Measurements from ENCODE around the gene CAMLG. TPM values are rescaled to one million over a fixed set of nuclear protein-coding genes. Genes with fewer than 3 reads are reported as not detected.

Gene CAMLG
- total and polyA plus RNA-seq, 2 of the 13 experiments (the other 11 are each of a cell fraction or from before 2014, with no cell fraction given) = 14.2 to 19.8 TPM

GRCh38 chr5:134738133-134738962 is at the start of gene CAMLG (continued):
- no peak for TF ChIP-seq MZF1 (CRISPR knock-in tag; IDR thresholded peaks at IDR 0.05; ENCODE audit: borderline replicate concordance)
- peak; percentile 81 for TF ChIP-seq POLR2G (IDR thresholded peaks at IDR 0.05; ENCODE audit: low read depth, low read length)
- TF ChIP-seq ELF4 (CRISPR knock-in tag; IDR thresholded peaks at IDR 0.05; ENCODE audit: borderline replicate concordance) = no peak
- no peak for TF ChIP-seq FLYWCH1 (CRISPR knock-in tag; IDR thresholded peaks at IDR 0.05)
- no peak for TF ChIP-seq BCLAF1 (IDR thresholded peaks at IDR 0.05)
- no peak for TF ChIP-seq NFE2 (CRISPR knock-in tag; IDR thresholded peaks at IDR 0.05)
- TF ChIP-seq MLXIP (CRISPR knock-in tag; IDR thresholded peaks at IDR 0.05; ENCODE audit: borderline replicate concordance) = no peak
- TF ChIP-seq ELF3 (CRISPR knock-in tag; IDR thresholded peaks at IDR 0.05) = peak; percentile 82
- TF ChIP-seq, protein P1, sequence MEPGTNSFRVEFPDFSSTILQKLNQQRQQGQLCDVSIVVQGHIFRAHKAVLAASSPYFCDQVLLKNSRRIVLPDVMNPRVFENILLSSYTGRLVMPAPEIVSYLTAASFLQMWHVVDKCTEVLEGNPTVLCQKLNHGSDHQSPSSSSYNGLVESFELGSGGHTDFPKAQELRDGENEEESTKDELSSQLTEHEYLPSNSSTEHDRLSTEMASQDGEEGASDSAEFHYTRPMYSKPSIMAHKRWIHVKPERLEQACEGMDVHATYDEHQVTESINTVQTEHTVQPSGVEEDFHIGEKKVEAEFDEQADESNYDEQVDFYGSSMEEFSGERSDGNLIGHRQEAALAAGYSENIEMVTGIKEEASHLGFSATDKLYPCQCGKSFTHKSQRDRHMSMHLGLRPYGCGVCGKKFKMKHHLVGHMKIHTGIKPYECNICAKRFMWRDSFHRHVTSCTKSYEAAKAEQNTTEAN (CRISPR knock-in tag; conservative IDR thresholded peaks at IDR 0.05) = peak; percentile 54; the same call in 1 of the 2 replicates
- no peak for TF ChIP-seq TCF7L2 (IDR thresholded peaks at IDR 0.05; ENCODE audit: low read depth, low read length)
- TF ChIP-seq CHD4 (IDR thresholded peaks at IDR 0.05; ENCODE audit: borderline replicate concordance, low read length) = no peak
- TF ChIP-seq ZNF770 (CRISPR knock-in tag; IDR thresholded peaks at IDR 0.05) = peak; percentile 84
- TF ChIP-seq FIP1L1 (IDR thresholded peaks at IDR 0.05; ENCODE audit: borderline replicate concordance, insufficient read depth, low read depth, low read length) = no peak
- peak; percentile 86 for TF ChIP-seq ZNF883 (CRISPR knock-in tag; IDR thresholded peaks at IDR 0.05; ENCODE audit: not compliant biosample characterization)
- peak; percentile 59 for TF ChIP-seq NFYC (CRISPR knock-in tag; IDR thresholded peaks at IDR 0.05)
- TF ChIP-seq ZFYVE20 (CRISPR knock-in tag; IDR thresholded peaks at IDR 0.05; ENCODE audit: borderline replicate concordance, low read depth) = no peak
- no peak for TF ChIP-seq RARG (CRISPR knock-in tag; IDR thresholded peaks at IDR 0.05; ENCODE audit: low read depth)
- TF ChIP-seq ZNF205 (CRISPR knock-in tag; IDR thresholded peaks at IDR 0.05) = no peak; the same call in 1 of the 2 replicates
